Umbilical cord (tissue), 2 donors: ENCODE results near the gene RASGEF1C. TPM values are rescaled to one million over a fixed set of nuclear protein-coding genes. Genes with fewer than 3 reads are reported as not detected.
A peak's percentile ranks its signal among the peaks of the same experiment; 100 is the strongest.
"Not testable (repeated sequence)": the region's sequence is repeated elsewhere in the genome, so short reads cannot be mapped to it uniquely, and the experiment has no call there.

Experiments
- DNase-seq: peaks from one replicate; pipeline ENCODE4 v3.0.0-alpha.2; 2015; ENCODE audit warnings: low spot score
- total RNA-seq: library from RNA; depleted of rRNA; stranded (reverse); fragments of >200 nt; gene quantifications from one replicate; pipeline ENCODE4 v1.2.3, GENCODE V29; 2014; ENCODE audit warnings: low replicate concordance; ENCODE audit not compliant: insufficient read depth

RASGEF1C gene
- total RNA-seq, 1 donor from 2014 or later, result 5.8 TPM

GRCh38 chr5:180211761-180212035 lies 2.7 kb upstream of the RASGEF1C start:
- no peak for DNase-seq

DNA sequence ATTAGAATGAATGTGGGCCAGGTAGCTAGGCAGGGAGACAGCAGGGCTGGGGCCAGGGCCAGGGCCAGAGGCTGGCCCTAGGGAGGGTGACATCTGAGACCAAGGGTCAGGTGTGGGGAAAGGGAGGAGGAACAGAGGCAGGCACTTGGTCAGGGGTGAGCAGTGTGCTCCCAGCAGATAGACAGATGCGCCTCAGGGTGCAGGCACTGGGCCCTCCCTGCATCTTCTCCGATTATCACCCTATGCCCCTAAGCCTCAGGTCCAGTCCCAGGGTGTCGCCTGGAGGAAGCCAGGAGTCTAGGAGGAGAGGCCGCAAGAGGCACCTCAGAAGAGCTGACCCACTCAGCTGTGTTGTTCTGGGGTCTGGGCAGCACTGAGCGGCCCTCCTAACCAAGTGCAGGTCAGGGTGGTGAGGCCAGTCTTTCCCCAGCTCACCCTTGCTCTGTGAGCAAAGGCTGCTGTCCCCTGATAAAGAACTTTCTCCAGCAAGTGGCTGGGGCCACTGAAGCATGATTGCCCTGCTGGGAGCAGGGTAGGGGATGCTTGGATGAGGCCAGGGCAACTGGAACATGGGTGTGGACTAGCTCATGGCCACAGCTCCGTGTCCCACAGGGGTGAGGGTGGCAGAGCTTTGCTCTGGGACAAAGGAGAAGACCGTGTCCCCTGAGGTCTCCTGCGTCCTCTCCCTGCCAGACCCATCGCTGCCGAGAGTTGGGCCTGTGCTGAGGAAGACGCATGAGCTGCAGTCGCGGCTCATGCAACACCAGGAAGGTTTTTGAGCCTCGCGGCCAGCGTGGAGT lies 2.1 kb upstream of the RASGEF1C start:
- DNase-seq, result no peak

GRCh38 chr5:180210077-180210476 lies 1.1 kb upstream of the RASGEF1C start:
- not testable (repeated sequence) for DNase-seq

GRCh38 chr5:180208435-180209081 lies 453 bp downstream of the RASGEF1C start:
- DNase-seq, result no peak

GRCh38 chr5:180208038-180208434 lies 975 bp downstream of the RASGEF1C start:
- no peak for DNase-seq

DNA sequence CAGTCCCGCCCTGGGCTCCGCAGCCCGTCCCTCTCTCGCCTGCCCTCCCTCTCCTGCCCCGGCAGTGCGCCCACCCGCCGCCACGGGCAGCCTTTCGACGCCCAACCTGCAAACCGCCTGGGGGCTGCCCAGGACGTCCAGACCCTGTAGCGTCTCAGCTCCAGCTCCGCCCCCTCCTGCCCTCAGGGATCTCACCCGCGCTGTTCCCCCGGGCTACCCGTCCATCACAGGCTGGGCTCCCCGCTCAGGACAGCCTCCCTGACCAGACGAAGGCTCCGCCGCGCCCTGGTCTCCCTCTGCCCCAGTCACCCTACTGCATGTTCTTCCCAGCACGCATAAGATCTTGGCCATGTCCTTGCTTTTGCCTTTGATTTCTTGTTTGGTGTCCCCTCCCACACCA lies 1.4 kb downstream of the RASGEF1C start:
- no peak for DNase-seq

GRCh38 chr5:180206993-180207392 lies 2.0 kb downstream of the RASGEF1C start:
- no peak for DNase-seq

- DNase-seq, result no peak
Measured at GRCh38 chr5:180205916-180206315, 3.1 kb downstream of the RASGEF1C start.

DNA sequence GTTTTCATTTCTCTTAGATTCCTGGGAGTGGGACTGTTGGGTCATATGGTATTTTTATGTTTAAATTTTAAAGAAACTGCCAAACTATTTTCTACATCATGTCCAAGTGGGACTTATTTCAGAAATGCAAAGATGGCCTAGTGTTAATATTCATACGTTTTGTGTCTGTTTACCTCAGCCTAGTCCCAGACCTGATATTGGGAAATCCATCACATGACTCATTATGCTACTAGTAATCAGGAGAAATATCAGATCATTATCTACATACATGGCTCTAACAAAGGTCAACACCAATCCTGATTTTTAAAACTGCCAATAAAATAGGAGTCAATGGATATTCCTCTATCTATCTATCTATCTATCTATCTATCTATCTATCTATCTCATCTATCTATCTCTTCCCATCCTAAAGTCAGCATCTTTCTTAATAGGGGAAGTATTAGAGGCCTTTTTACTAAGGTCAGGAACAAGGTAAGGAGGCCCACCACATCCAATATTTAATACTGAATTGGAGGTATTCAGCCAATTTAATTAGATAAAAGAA lies 4.7 kb downstream of the RASGEF1C start:
- no peak for DNase-seq

DNA sequence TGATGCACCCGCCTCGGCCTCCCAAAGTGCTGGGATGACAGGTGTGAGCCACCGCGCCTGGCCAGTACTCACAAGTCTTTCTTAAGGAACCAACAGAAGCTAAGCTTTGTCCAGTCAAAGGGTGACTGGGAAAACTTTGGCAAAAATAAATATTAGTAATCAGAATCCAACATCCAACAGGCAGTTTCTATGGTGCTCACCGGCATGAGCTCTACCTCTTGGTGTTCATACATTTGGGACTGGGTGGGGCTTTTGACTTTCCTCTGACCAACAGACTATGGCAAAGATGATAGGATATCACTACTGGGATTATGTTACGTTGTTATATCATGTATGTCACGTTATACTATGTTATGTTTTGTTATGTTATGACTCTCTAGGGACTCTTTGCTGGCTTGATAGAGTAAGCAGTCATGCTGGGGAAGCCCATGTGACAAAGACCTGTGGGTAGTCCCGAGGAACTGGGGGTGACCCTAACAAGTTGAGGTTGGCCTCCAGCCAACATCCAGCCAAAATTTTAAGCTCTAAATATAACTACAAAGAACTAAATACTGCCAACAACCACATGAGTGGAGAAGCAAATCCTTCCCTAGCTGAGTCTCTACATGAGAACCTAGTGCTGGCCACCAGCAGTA lies 6.0 kb downstream of the RASGEF1C start:
- no peak for DNase-seq

DNA sequence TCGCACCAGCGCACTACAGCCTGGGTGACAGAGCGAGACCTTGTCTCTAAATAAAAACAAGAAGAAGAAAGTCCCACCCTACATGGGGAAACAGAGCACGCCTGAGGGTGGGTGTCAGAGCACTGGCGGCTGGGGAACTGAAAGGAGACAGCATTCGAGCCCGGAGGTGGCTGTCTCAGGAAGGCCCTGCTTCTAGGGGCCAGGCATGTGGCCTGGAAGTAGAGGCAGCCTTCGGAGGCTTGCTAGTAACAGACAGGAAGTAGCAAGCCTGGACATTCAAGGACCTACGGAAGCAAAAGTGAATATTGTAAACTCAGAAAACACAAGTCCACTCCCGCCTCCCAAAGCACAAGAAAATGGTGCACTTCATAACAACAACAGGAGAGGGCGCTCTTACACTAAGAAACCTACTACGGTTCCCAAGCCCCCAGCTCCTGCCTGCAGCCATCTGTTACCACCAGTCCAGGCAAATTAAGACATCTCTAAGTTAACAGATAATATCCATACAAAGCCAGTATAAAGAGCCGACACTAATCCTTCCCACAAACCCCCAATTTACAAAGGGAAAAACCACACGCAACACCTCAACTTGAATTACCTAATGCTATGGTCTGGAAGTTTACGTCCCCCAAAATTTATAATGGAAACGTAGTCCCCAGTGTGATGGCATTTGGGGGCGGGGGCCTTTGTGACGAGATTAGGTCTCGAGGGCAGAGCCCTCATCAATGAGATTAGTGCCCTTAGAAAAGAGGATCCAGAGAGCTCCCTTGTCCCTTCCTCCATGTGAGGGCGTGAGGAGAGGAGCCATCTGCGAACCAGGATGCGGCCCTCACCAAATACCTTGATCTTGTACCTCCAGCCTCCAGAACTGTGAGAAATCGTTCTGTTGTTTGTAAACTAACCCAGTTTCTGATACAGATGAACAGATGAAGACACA lies 7.7 kb downstream of the RASGEF1C start:
- DNase-seq, result peak; percentile 16

GRCh38 chr5:180199390-180199789 lies 9.6 kb downstream of the RASGEF1C start:
- DNase-seq, result no peak

- DNase-seq, result no peak
Measured at GRCh38 chr5:180198208-180198607, 10.8 kb downstream of the RASGEF1C start.

DNA sequence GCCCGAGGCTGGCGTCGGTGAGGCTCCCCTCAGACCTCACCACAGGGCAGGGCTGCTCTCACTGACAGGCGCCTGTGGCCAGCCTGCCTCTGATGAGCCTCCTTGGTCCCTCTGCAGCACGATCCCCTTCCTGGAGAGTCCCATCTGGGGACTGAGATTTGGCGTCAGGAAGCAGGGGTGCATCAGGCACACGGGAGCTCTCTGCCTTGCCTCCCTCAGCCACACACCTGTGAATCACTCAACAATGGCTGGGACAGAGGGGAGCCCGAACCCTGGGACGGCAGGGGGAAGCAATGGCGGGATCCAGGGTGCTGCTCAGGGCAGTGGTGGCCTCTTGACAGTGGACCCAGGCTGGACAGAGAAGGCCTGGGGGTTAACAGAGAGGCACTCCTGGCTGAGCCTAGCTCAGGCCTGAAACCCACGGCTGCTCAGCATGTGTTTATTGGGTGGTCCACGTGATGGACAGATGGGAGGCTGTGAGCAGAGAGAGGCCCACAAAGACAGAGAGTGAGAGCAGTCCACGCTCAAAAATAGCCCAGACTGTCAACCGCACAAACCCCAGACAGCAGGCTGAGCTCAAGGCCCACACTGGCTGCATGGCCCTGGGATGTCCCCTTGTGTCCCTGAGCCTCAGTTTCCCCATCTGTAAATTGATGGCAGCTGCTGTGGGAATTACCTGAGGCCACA lies 11.9 kb downstream of the RASGEF1C start:
- no peak for DNase-seq

DNA sequence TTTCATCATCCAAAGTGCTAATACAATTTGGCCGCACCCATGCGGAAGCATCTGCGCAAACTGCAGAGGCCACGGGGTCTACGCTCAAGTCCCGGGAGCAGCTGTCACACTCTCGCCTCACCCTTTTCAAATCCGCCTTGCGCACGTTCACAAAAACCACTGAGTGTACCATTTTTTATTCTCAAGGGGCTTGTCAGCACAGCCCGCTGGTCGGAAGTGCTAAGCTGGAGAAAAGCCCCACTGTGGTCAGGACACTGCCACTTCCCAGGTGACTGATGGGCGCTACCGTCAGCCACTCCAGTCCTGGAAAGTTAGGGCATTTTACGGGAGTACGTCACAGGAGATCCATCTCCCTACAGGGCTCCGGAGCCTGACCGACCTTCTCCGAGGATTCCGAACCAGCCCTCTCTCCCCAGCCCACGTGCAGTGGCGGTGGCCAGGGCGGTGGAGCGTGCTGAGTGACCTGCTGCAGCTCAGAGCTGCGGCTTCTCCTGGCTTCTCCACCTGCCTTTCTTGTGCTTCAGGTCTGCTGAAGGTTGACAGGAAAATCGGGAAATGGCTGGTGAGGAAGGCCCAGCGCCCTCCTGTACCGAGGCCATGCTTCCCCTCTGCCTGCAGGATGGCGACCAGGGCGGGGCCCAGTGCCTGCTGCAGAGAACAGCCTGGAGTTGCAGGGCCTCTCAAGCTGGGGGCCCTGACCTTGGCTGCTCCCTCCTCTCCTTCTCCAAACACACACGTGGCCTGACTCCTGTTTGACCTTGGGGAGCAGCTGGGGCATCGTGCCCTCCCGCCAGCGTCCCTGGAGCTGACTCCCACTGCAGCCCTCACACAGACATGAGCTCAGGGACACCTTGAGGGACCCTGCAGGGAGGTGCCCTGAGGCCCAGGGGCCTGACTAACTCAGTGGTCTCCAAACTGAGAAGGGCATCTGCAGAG lies 14.3 kb downstream of the RASGEF1C start:
- no peak for DNase-seq

DNA sequence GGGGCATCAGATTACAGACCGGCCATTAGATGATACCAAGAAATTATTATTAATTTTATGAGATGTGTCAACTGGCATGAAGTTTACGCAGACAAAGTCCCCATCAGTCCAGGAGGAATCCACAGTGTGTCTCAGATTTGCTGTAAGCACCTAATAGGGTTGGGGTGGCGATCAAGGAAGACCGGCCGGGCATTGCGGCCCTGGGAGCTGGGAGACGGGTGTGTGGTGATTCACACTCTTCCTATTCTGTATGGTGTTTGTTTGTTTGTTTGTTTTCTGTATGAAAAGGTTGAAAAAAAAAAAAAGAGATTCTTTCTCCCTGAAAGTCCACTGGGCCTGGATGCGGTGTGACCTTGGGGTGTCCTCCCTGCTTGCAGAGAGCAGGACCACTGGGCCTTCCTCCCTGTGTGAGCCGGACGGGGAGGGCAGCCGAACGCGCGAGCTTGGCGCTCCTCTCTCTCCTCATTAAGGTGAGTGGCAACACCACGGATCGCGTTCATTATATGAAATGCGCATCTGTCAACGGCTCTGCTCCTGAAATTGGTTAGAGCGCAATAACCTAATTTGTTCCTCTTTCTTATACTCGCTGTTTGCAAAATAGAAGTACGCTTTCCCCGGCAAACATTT lies 15.1 kb downstream of the RASGEF1C start:
- DNase-seq, result no peak

GRCh38 chr5:180191716-180192115 lies 17.3 kb downstream of the RASGEF1C start:
- no peak for DNase-seq

DNA sequence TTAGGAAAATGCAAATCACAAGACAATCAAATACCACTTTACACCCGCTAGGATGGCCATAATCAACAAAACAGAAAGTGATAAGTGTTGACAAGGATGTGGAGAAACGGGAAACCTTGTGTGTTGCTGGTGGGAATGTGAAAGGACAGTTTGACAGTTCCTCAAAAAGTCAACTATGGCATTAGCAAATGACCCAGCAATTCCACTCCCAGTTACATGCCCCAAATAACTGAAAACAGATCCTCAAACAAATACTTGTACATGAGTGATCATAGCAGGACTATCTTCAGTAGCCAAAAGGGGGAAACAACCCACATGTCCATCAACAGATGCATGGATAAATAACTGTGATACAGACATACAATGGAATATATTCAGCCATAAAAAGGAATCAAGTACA lies 21.2 kb downstream of the RASGEF1C start:
- DNase-seq, result no peak

- DNase-seq, result no peak
Measured at GRCh38 chr5:180180846-180181245, 28.2 kb downstream of the RASGEF1C start.
